ENCODE data around the gene NSDHL.

GRCh38 chrX:152884171-152884570, 53.3 kb downstream of the NSDHL start:
- TF ChIP-seq CTCF (conservative IDR thresholded peaks at IDR 0.05): no peak
- no peak for TF ChIP-seq ZFX (IDR thresholded peaks at IDR 0.05)
